GM19467 (cell line): ENCODE data around the gene GRAP2.

Experiments
- ATAC-seq: cut with Tn5 transposase; IDR thresholded peaks from one replicate; pipeline ENCODE4 v1.9.1; 2021; ENCODE audit warnings: mild to moderate bottlenecking, moderate library complexity; ENCODE audit not compliant: unreplicated experiment

Gene GRAP2

GRCh38 chr22:39923696-39924095 is 22.8 kb downstream of the GRAP2 start:
- no peak for ATAC-seq

- no peak for ATAC-seq
Observed at GRCh38 chr22:39924286-39924685, 23.4 kb downstream of the GRAP2 start.

- ATAC-seq, result no peak
Observed at GRCh38 chr22:39925273-39925672, 24.4 kb downstream of the GRAP2 start.

GRCh38 chr22:39925909-39926679 is 25.2 kb downstream of the GRAP2 start:
- no peak for ATAC-seq

GRCh38 chr22:39926753-39927152 is 25.9 kb downstream of the GRAP2 start:
- ATAC-seq, result no peak

- ATAC-seq, result no peak
Observed at GRCh38 chr22:39927544-39927943, 26.7 kb downstream of the GRAP2 start.

- no peak for ATAC-seq
Observed at GRCh38 chr22:39928536-39929520, 27.9 kb downstream of the GRAP2 start.

- no peak for ATAC-seq
Observed at GRCh38 chr22:39931251-39931650, 30.4 kb downstream of the GRAP2 start.

- no peak for ATAC-seq
Observed at GRCh38 chr22:39932166-39932565, 31.3 kb downstream of the GRAP2 start.

GRCh38 chr22:39932918-39933649 is 32.2 kb downstream of the GRAP2 start:
- ATAC-seq, result no peak

GRCh38 chr22:39933741-39934140 is 32.9 kb downstream of the GRAP2 start:
- ATAC-seq, result no peak

GRCh38 chr22:39935116-39935515 is 34.2 kb downstream of the GRAP2 start:
- no peak for ATAC-seq

GRCh38 chr22:39935612-39936011 is 34.7 kb downstream of the GRAP2 start:
- no peak for ATAC-seq

GRCh38 chr22:39936523-39937145 is 35.8 kb downstream of the GRAP2 start:
- ATAC-seq, result no peak

GRCh38 chr22:39937906-39938305 is 37.0 kb downstream of the GRAP2 start:
- no peak for ATAC-seq

- no peak for ATAC-seq
Observed at GRCh38 chr22:39938509-39939111, 37.7 kb downstream of the GRAP2 start.

- ATAC-seq, result no peak
Observed at GRCh38 chr22:39939830-39940229, 38.9 kb downstream of the GRAP2 start.

GRCh38 chr22:39940757-39941305 is 39.9 kb downstream of the GRAP2 start:
- no peak for ATAC-seq

GRCh38 chr22:39941601-39942000 is 40.7 kb downstream of the GRAP2 start:
- no peak for ATAC-seq
